H9 (cell line): Measurements from ENCODE around the gene SCUBE2. TPM values are rescaled to one million over a fixed set of nuclear protein-coding genes. Genes with fewer than 3 reads are reported as not detected.

Experiments
- DNase-seq: peaks from one replicate; pipeline ENCODE4 v3.0.0-alpha.2; 2017
- H2AFZ ChIP-seq: one replicate; pipeline ENCODE4 v1.6.1; 2013; ENCODE audit warnings: mild to moderate bottlenecking, low read length, control low read depth, moderate library complexity
- H2AK5ac ChIP-seq: 2 replicates; pipeline ENCODE4 v1.6.1; 2013; ENCODE audit warnings: low read length, control low read depth, mixed read lengths; ENCODE audit not compliant: insufficient read length
- H2BK120ac ChIP-seq: one replicate; pipeline ENCODE4 v1.6.1; 2013; ENCODE audit warnings: low read depth, mild to moderate bottlenecking, low read length, control low read depth, inconsistent platforms; ENCODE audit not compliant: poor library complexity, severe bottlenecking
- H2BK12ac ChIP-seq: 2 replicates; pipeline ENCODE4 v1.6.1; 2013; ENCODE audit warnings: low read length, control low read depth, mixed read lengths, low read depth; ENCODE audit not compliant: insufficient read length
- H2BK15ac ChIP-seq: 2 replicates; pipeline ENCODE4 v1.6.1; 2013; ENCODE audit warnings: low read depth, low read length, control low read depth
- H2BK20ac ChIP-seq: one replicate; pipeline ENCODE4 v1.6.1; 2013; ENCODE audit warnings: low read depth, mild to moderate bottlenecking, low read length, control low read depth, inconsistent platforms; ENCODE audit not compliant: poor library complexity, severe bottlenecking
- H2BK5ac ChIP-seq: 2 replicates; pipeline ENCODE4 v1.6.1; 2013; ENCODE audit warnings: low read length, control low read depth, mixed read lengths; ENCODE audit not compliant: insufficient read length
- H3K14ac ChIP-seq: 2 replicates; pipeline ENCODE4 v1.6.1; 2013; ENCODE audit warnings: low read length, control low read depth; ENCODE audit not compliant: insufficient read depth
- H3K18ac ChIP-seq: 2 replicates; pipeline ENCODE4 v1.6.1; 2013; ENCODE audit warnings: low read depth, mild to moderate bottlenecking, mixed read lengths, low read length, control low read depth; ENCODE audit not compliant: insufficient read length
- H3K23ac ChIP-seq: 2 replicates; pipeline ENCODE4 v1.6.1; 2013; ENCODE audit warnings: low read length, control low read depth, mixed read lengths, low read depth; ENCODE audit not compliant: insufficient read length
- H3K23me2 ChIP-seq: 2 replicates; pipeline ENCODE4 v1.6.1; 2013; ENCODE audit warnings: low read depth, mild to moderate bottlenecking, mixed read lengths, low read length, control low read depth; ENCODE audit not compliant: insufficient read length, poor library complexity, severe bottlenecking
- H3K27ac ChIP-seq: 2 replicates; pipeline ENCODE4 v1.5.1; 2013; ENCODE audit warnings: low read length, control low read depth, mixed read lengths, low read depth; ENCODE audit not compliant: insufficient read length
- H3K27me3 ChIP-seq: 2 replicates; pipeline ENCODE4 v1.6.1; 2013; ENCODE audit warnings: low read length, control low read depth, inconsistent platforms; ENCODE audit not compliant: insufficient read depth
- H3K4ac ChIP-seq: 2 replicates; pipeline ENCODE4 v1.6.1; 2013; ENCODE audit warnings: low read depth, mild to moderate bottlenecking, control low read depth, inconsistent platforms, low read length, moderate library complexity
- H3K4me1 ChIP-seq: 2 replicates; pipeline ENCODE4 v1.6.1; 2013; ENCODE audit warnings: low read length, control low read depth, inconsistent platforms; ENCODE audit not compliant: insufficient read depth
- H3K4me2 ChIP-seq: 2 replicates; pipeline ENCODE4 v1.6.1; 2013; ENCODE audit warnings: low read length, control low read depth, mixed read lengths; ENCODE audit not compliant: insufficient read length, insufficient read depth
- H3K56ac ChIP-seq: 2 replicates; pipeline ENCODE4 v1.6.1; 2013; ENCODE audit warnings: low read depth, mild to moderate bottlenecking, mixed read lengths, low read length, control low read depth; ENCODE audit not compliant: insufficient read length
- H3K79me1 ChIP-seq: 2 replicates; pipeline ENCODE4 v1.6.1; 2013; ENCODE audit warnings: low read depth, mild to moderate bottlenecking, moderate library complexity, low read length, control low read depth, inconsistent platforms; ENCODE audit not compliant: insufficient read depth, poor library complexity, severe bottlenecking
- H3K79me2 ChIP-seq: 2 replicates; pipeline ENCODE4 v1.6.1; 2013; ENCODE audit warnings: low read length, control low read depth, inconsistent platforms; ENCODE audit not compliant: insufficient read depth
- H3K9ac ChIP-seq: 2 replicates; pipeline ENCODE4 v1.6.1; 2013; ENCODE audit warnings: low read length, control low read depth, mixed read lengths; ENCODE audit not compliant: insufficient read length; ENCODE audit errors: extremely low read depth
- H3K9me3 ChIP-seq: one replicate; pipeline ENCODE4 v1.6.1; 2013; ENCODE audit warnings: low read depth, low read length, inconsistent platforms; ENCODE audit not compliant: control insufficient read depth
- H3T11ph ChIP-seq: one replicate; pipeline ENCODE4 v1.6.1; 2013; ENCODE audit warnings: mild to moderate bottlenecking, low read length, control low read depth, inconsistent platforms
- H4K20me1 ChIP-seq: one replicate; pipeline ENCODE4 v1.6.1; 2013; ENCODE audit not compliant: control insufficient read depth, insufficient read length, insufficient read depth
- H4K5ac ChIP-seq: 2 replicates; pipeline ENCODE4 v1.6.1; 2013; ENCODE audit warnings: low read depth, mild to moderate bottlenecking, mixed read lengths, low read length, control low read depth; ENCODE audit not compliant: insufficient read length
- H4K8ac ChIP-seq: replicated peaks from 2 replicates; pipeline ENCODE4 v1.6.1; 2013; ENCODE audit warnings: low read length, control low read depth, mixed read lengths, low read depth; ENCODE audit not compliant: insufficient read length
- H4K91ac ChIP-seq: 2 replicates; pipeline ENCODE4 v1.6.1; 2013; ENCODE audit warnings: low read depth, mild to moderate bottlenecking, moderate library complexity, mixed read lengths, low read length, control low read depth; ENCODE audit not compliant: insufficient read length
- H3K27ac Mint-ChIP-seq, 3 experiments: 2 replicates in 2 of 3; 3 replicates in 1 of 3; pipeline ENCODE4 v1.8.0; 2020 to 2021; ENCODE audit warnings: mixed read lengths in 3 of 3, mild to moderate bottlenecking in 1 of 3, moderate library complexity in 1 of 3
- H3K27me3 Mint-ChIP-seq: 2 replicates; pipeline ENCODE4 v1.8.0; 2021; ENCODE audit warnings: low read depth, mild to moderate bottlenecking, moderate library complexity, mixed read lengths
- H3K36me3 Mint-ChIP-seq, 3 experiments: 2 replicates in 2 of 3; 3 replicates in 1 of 3; pipeline ENCODE4 v1.8.0; 2020 to 2021; ENCODE audit warnings: low read depth in 3 of 3, mixed read lengths in 3 of 3; ENCODE audit not compliant: insufficient read depth in 1 of 3
- H3K4me1 Mint-ChIP-seq, 2 experiments: 2 replicates each; pipeline ENCODE4 v1.8.0; 2020; ENCODE audit warnings: mixed read lengths in 2 of 2
- H3K4me3 Mint-ChIP-seq, 2 experiments: 2 replicates in 1 of 2; 3 replicates in 1 of 2; pipeline ENCODE4 v1.8.0; 2020 to 2021; ENCODE audit warnings: mild to moderate bottlenecking in 2 of 2, mixed read lengths in 2 of 2, moderate library complexity in 1 of 2
- H3K9me3 Mint-ChIP-seq, 2 experiments: 2 replicates in 1 of 2; 3 replicates in 1 of 2; pipeline ENCODE4 v1.8.0; 2020; ENCODE audit warnings: mild to moderate bottlenecking in 2 of 2, mixed read lengths in 2 of 2, moderate library complexity in 1 of 2
- WGBS: extraction: QIAGEN DNeasy Blood & Tissue Kit; methylation state at CpG from one replicate; pipeline ENCODE4 v1.1.7; 2013; ENCODE audit warnings: missing lambda C conversion rate, low lambda C conversion rate, mixed read lengths; ENCODE audit not compliant: insufficient read length; ENCODE audit errors: extremely low coverage; 5-methylcytosine and 5-hydroxymethylcytosine counted together
- total RNA-seq: library from RNA; stranded (reverse); gene quantifications from 2 replicates; pipeline ENCODE4 v1.2.1, GENCODE V29; 2021
- TF ChIP-seq, protein P1 (sequence below): fragments of 200-600 bp; sonication (generic); conservative IDR thresholded peaks from 3 replicates; pipeline ENCODE4 v1.8.0; 2021; ENCODE audit warnings: antibody characterized with exemption, mild to moderate bottlenecking

SCUBE2 gene
- total RNA-seq, 1 experiment from 2014 or later, result 1.6 TPM

DNA sequence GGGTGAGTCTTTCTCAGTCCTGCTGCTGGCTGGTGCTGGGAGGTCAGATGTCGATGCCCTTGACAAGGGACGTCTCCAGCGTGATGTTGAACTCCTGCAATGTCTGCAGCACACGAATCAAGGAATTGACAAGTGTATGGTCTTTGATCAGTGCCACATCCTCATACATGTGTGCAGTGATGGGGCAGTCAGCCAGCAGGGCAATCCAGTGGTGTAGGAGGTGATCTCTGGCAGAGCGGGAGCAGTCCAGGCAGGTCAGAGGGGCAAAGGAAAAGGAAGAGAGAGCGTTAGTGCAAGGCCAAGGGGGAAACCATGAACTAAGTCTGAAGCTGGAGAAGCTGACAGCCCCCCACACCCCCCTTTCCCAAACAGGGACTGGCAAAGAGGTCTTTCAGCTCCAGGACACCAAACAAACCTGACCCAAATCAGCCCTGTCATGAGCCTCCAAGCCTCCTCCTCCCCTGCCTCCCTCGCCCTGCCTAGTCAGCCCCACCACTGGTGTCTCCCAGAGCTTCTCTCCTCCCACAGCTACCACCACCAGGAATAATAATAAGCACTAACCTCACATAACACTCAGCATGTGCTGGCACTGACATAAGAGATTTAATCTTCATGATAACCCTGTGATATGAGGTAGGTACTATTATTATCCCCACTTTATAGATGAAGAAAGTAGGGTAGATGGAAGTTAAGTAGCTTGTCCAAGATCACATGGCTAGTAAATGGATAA is 48.4 kb upstream of the SCUBE2 start:
- H3K27ac Mint-ChIP-seq, result peak overlapping the region in 2 of 3 experiments; percentile 20 to 26; a peak in 3 of 7 replicates
- no peak overlapping the region for H4K5ac ChIP-seq
- H2AFZ ChIP-seq, result no peak overlapping the region
- no peaks in the 10 kb centered on the region for H3K79me2 ChIP-seq
- H3K18ac ChIP-seq, result no peak overlapping the region
- no peak overlapping the region for H3K56ac ChIP-seq
- peaks cover 14 to 61% (median 57%) of the 10 kb centered on the region in 3 experiments; a peak in 6 of 7 replicates for H3K36me3 Mint-ChIP-seq
- no peak overlapping the region for H3K4ac ChIP-seq
- no peak overlapping the region for H3K23ac ChIP-seq
- H3K4me3 Mint-ChIP-seq, result no peak overlapping the region
- no peak overlapping the region for H2BK20ac ChIP-seq
- H3K23me2 ChIP-seq, result no peaks in the 10 kb centered on the region
- no peak overlapping the region for H2BK12ac ChIP-seq
- H4K91ac ChIP-seq, result no peak overlapping the region
- H3K79me1 ChIP-seq, result no peaks in the 10 kb centered on the region
- H3K9me3 ChIP-seq, result no peaks in the 10 kb centered on the region
- no peaks in the 10 kb centered on the region for H3K27me3 ChIP-seq
- no peaks in the 10 kb centered on the region for H3K9me3 Mint-ChIP-seq
- no CpG with 5 or more reads among the region's 7 CpGs for WGBS
- no peak overlapping the region for H3T11ph ChIP-seq
- H3K27ac ChIP-seq, result no peak overlapping the region
- no peak overlapping the region for H2AK5ac ChIP-seq
- DNase-seq, result no peak
- no peak overlapping the region for H2BK120ac ChIP-seq
- H3K14ac ChIP-seq, result no peak overlapping the region
- peaks cover 18 to 19% of the 10 kb centered on the region in 2 experiments for H3K4me1 Mint-ChIP-seq
- no peak overlapping the region for H2BK5ac ChIP-seq
- TF ChIP-seq, protein P1, sequence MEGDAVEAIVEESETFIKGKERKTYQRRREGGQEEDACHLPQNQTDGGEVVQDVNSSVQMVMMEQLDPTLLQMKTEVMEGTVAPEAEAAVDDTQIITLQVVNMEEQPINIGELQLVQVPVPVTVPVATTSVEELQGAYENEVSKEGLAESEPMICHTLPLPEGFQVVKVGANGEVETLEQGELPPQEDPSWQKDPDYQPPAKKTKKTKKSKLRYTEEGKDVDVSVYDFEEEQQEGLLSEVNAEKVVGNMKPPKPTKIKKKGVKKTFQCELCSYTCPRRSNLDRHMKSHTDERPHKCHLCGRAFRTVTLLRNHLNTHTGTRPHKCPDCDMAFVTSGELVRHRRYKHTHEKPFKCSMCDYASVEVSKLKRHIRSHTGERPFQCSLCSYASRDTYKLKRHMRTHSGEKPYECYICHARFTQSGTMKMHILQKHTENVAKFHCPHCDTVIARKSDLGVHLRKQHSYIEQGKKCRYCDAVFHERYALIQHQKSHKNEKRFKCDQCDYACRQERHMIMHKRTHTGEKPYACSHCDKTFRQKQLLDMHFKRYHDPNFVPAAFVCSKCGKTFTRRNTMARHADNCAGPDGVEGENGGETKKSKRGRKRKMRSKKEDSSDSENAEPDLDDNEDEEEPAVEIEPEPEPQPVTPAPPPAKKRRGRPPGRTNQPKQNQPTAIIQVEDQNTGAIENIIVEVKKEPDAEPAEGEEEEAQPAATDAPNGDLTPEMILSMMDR, result no peak
- H4K20me1 ChIP-seq, result no peaks in the 10 kb centered on the region
- H3K9ac ChIP-seq, result no peak overlapping the region
- no peaks in the 10 kb centered on the region; the same call in 1 of the 2 replicates for H3K4me1 ChIP-seq
- no peak overlapping the region for H2BK15ac ChIP-seq
- no peaks in the 10 kb centered on the region for H3K27me3 Mint-ChIP-seq
- no peak overlapping the region for H3K4me2 ChIP-seq
- no peak overlapping the region for H4K8ac ChIP-seq
